Liver (tissue), 9 donors: ENCODE results near the gene DAPK2. TPM values are rescaled to one million over a fixed set of nuclear protein-coding genes. Genes with fewer than 3 reads are reported as not detected.

Experiments
- DNase-seq: peaks from one replicate; pipeline ENCODE4 v3.0.0-alpha.2; 2017; ENCODE audit warnings: low spot score
- H3K27ac ChIP-seq, 2 donors: one replicate each; pipeline ENCODE4 v1.7.0; 2013; ENCODE audit warnings: inconsistent platforms in 2 of 2, low read length in 2 of 2, control low read depth in 1 of 2, low read depth in 1 of 2, mild to moderate bottlenecking in 1 of 2
- H3K27me3 ChIP-seq, 4 donors: one replicate each; pipeline versions ENCODE4 v1.6.1 to v1.7.0; 2013; ENCODE audit warnings: low read length in 3 of 4, inconsistent platforms in 1 of 4, mild to moderate bottlenecking in 1 of 4, moderate library complexity in 1 of 4; ENCODE audit not compliant: control insufficient read depth in 4 of 4, insufficient read depth in 4 of 4
- H3K36me3 ChIP-seq, 4 donors: one replicate each; pipeline versions ENCODE4 v1.6.1 to v1.7.0; 2013; ENCODE audit warnings: low read length in 3 of 4, mild to moderate bottlenecking in 3 of 4, low read depth in 1 of 4, moderate library complexity in 1 of 4; ENCODE audit not compliant: control insufficient read depth in 4 of 4, insufficient read depth in 3 of 4
- H3K4me1 ChIP-seq, 4 donors: one replicate each; pipeline versions ENCODE4 v1.6.1 to v1.7.0; 2013; ENCODE audit warnings: low read length in 3 of 4, mild to moderate bottlenecking in 3 of 4, moderate library complexity in 1 of 4; ENCODE audit not compliant: control insufficient read depth in 4 of 4, insufficient read depth in 4 of 4
- H3K4me3 ChIP-seq, 3 donors: one replicate each; pipeline versions ENCODE4 v1.6.1 to v1.7.0; 2013; ENCODE audit warnings: low read length in 3 of 3, control low read depth in 1 of 3, low read depth in 1 of 3, mild to moderate bottlenecking in 1 of 3
- H3K9ac ChIP-seq, 2 donors: one replicate each; pipeline ENCODE4 v1.7.0; 2013; ENCODE audit warnings: low read length in 2 of 2, mild to moderate bottlenecking in 2 of 2, moderate library complexity in 2 of 2, control low read depth in 1 of 2, low read depth in 1 of 2
- H3K9me3 ChIP-seq, 4 donors: one replicate each; pipeline versions ENCODE4 v1.6.1 to v1.7.0; 2013; ENCODE audit warnings: low read length in 3 of 4; ENCODE audit not compliant: control insufficient read depth in 4 of 4
- EGR1 ChIP-seq, 2 donors: IDR thresholded peaks; 2 replicates each; pipeline ENCODE4 v1.6.1; 2016 to 2018; ENCODE audit warnings: antibody characterized with exemption in 2 of 2, low read depth in 2 of 2
- FOXA1 ChIP-seq: IDR thresholded peaks from 2 replicates; pipeline ENCODE4 v1.6.1; 2016; ENCODE audit warnings: antibody characterized with exemption
- FOXA2 ChIP-seq: IDR thresholded peaks from 2 replicates; pipeline ENCODE4 v1.6.1; 2016; ENCODE audit warnings: antibody characterized with exemption
- GABPA ChIP-seq, 2 donors: IDR thresholded peaks in 1 of 2; conservative IDR thresholded peaks in 1 of 2; 2 replicates each; pipeline ENCODE4 v1.6.1; 2016; ENCODE audit warnings: antibody characterized with exemption in 2 of 2, mild to moderate bottlenecking in 1 of 2, moderate library complexity in 1 of 2
- HNF4A ChIP-seq, 2 donors: conservative IDR thresholded peaks; 2 replicates each; pipeline ENCODE4 v1.6.1; 2016; ENCODE audit warnings: antibody characterized with exemption in 2 of 2, mild to moderate bottlenecking in 2 of 2
- HNF4G ChIP-seq: IDR thresholded peaks from 2 replicates; pipeline ENCODE4 v1.6.1; 2016; ENCODE audit warnings: antibody characterized with exemption
- JUND ChIP-seq, 2 donors: IDR thresholded peaks; 2 replicates each; pipeline ENCODE4 v1.6.1; 2016; ENCODE audit warnings: antibody characterized with exemption in 2 of 2
- NR2F2 ChIP-seq: IDR thresholded peaks from 2 replicates; pipeline ENCODE4 v1.6.1; 2016; ENCODE audit warnings: antibody characterized with exemption
- RAD21 ChIP-seq, 2 donors: IDR thresholded peaks; 2 replicates each; pipeline ENCODE4 v1.6.1; 2016; ENCODE audit warnings: antibody characterized with exemption in 2 of 2, mild to moderate bottlenecking in 2 of 2
- REST ChIP-seq: IDR thresholded peaks from 2 replicates; pipeline ENCODE4 v1.6.1; 2016; ENCODE audit warnings: antibody characterized with exemption, mild to moderate bottlenecking
- RXRA ChIP-seq, 2 donors: IDR thresholded peaks; 2 replicates each; pipeline ENCODE4 v1.6.1; 2017 to 2018; ENCODE audit warnings: antibody characterized with exemption in 2 of 2, mild to moderate bottlenecking in 1 of 2
- SP1 ChIP-seq: IDR thresholded peaks from 2 replicates; pipeline ENCODE4 v1.6.1; 2018; ENCODE audit warnings: antibody characterized with exemption, mild to moderate bottlenecking
- TAF1 ChIP-seq: conservative IDR thresholded peaks from 2 replicates; pipeline ENCODE4 v1.6.1; 2016; ENCODE audit warnings: antibody characterized with exemption, mild to moderate bottlenecking
- YY1 ChIP-seq: IDR thresholded peaks from 2 replicates; pipeline ENCODE4 v1.6.1; 2016; ENCODE audit warnings: antibody characterized with exemption, mild to moderate bottlenecking
- ZBTB33 ChIP-seq: IDR thresholded peaks from 2 replicates; pipeline ENCODE4 v1.6.1; 2016; ENCODE audit warnings: antibody characterized with exemption
- WGBS: extraction: QIAGEN DNeasy Blood & Tissue Kit; methylation state at CpG from one replicate; pipeline ENCODE4 v1.1.7; 2013; 5-methylcytosine and 5-hydroxymethylcytosine counted together
- polyA plus RNA-seq, 2 donors: library from polyadenylated mRNA; stranded (reverse) in 1 of 2; unstranded in 1 of 2; fragments of 200-250 nt in 1 of 2; fragments of >200 nt in 1 of 2; fragmentation: Nextera tagmentation in 1 of 2; extraction: Ambion mirVana in 1 of 2; gene quantifications; one replicate each; pipeline versions ENCODE4 v1.2.1 to v1.2.3, GENCODE V29; 2013 to 2015
- total RNA-seq, 2 donors: library from RNA; depleted of rRNA; stranded (reverse); fragments of >200 nt; gene quantifications; one replicate each; pipeline ENCODE4 v1.2.3, GENCODE V29; 2014
- TF ChIP-seq, protein P1 (sequence below): IDR thresholded peaks from 2 replicates; pipeline ENCODE4 v1.6.1; 2016; ENCODE audit warnings: antibody characterized with exemption
- TF ChIP-seq, protein P2 (sequence below): fragments of 150-350 bp; IDR thresholded peaks from 2 replicates; pipeline ENCODE4 v1.5.1; 2017; ENCODE audit warnings: improper control_type of control experiment, low read depth, low read length; ENCODE audit not compliant: missing input control
- donor health status: healthy.
- donor health status: healthy.
- donor health status: healthy.
- donor health status: healthy.
- donor health status: healthy.

The DAPK2 gene
- total and polyA plus RNA-seq, 4 donors = 1.0 to 3.6 (median 1.1) TPM

DNA sequence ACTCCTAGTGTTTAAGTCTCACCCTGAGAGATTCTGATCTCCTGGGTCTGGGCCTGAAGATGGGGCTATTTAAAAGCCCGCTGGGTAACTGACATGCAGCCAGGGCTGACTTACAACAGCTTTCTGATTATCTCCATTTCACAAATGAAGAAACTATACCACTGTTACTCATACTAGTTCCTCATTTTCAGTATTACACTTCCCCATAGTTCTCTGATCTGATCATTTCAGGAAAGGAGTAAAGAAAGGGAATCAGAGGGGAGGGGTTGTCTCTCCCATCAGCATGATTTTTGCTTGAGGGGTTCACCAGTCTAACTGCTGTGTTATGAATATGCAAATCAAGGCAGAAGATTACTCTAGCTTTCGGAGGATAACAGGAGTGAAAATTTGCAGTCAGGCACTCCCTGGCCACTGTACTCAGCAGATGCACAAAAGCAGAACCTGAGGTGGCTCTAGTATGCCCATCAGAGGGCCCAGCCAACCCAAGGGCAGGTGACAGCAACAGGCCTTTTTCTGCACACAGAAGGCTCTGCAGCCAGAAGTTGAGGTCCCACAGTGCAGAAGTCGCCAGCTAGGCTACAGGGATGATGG is 59.4 kb downstream of the DAPK2 start (continued):
- TF ChIP-seq REST (no peak), RAD21 (IDR thresholded peaks at IDR 0.05) (no peak), NR2F2 (no peak), FOXA1 (no peak), JUND (IDR thresholded peaks at IDR 0.05) (no peak), RXRA (IDR thresholded peaks at IDR 0.05) (no peak), SP1 (no peak), TAF1 (no peak), FOXA2 (no peak), YY1 (no peak), HNF4G (no peak), EGR1 (IDR thresholded peaks at IDR 0.05; ENCODE audit: low read depth in 2 of 2) (no peak)
- TF ChIP-seq, protein P1, sequence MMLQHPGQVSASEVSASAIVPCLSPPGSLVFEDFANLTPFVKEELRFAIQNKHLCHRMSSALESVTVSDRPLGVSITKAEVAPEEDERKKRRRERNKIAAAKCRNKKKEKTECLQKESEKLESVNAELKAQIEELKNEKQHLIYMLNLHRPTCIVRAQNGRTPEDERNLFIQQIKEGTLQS = no peak

- H3K4me1 ChIP-seq = peaks cover 0 to 6% (median 2%) of the 10 kb centered on the region in 4 donors
- WGBS = 91% methylated on average over 6 of the region's 6 CpGs
Observed at GRCh38 chr15:63986185-63986680, 60.1 kb downstream of the DAPK2 start.

GRCh38 chr15:63985221-63986184 is 60.8 kb downstream of the DAPK2 start:
- Histone ChIP-seq H3K27ac (peak overlapping the region; percentile 31 to 38), H3K27me3 (no peaks in the 10 kb centered on the region), H3K4me1 (no peaks in the 10 kb centered on the region), H3K9me3 (no peaks in the 10 kb centered on the region), H3K4me3 (no peak overlapping the region), H3K36me3 (no peaks in the 10 kb centered on the region), H3K9ac (no peak overlapping the region)
- 80% methylated on average over 17 of the region's 17 CpGs for WGBS
- no peak for DNase-seq
- TF ChIP-seq NR2F2 (no peak), GABPA (IDR thresholded peaks at IDR 0.05 in 1 of 2, conservative IDR thresholded peaks at IDR 0.05 in 1 of 2) (no peak), TAF1 (no peak), HNF4A (conservative IDR thresholded peaks at IDR 0.05) (peak in 1 of 2 donors; percentile 17), ZBTB33 (no peak), SP1 (no peak), FOXA2 (no peak), JUND (IDR thresholded peaks at IDR 0.05) (no peak), RXRA (IDR thresholded peaks at IDR 0.05) (peak in 1 of 2 donors; percentile 42)
- TF ChIP-seq, protein P2, sequence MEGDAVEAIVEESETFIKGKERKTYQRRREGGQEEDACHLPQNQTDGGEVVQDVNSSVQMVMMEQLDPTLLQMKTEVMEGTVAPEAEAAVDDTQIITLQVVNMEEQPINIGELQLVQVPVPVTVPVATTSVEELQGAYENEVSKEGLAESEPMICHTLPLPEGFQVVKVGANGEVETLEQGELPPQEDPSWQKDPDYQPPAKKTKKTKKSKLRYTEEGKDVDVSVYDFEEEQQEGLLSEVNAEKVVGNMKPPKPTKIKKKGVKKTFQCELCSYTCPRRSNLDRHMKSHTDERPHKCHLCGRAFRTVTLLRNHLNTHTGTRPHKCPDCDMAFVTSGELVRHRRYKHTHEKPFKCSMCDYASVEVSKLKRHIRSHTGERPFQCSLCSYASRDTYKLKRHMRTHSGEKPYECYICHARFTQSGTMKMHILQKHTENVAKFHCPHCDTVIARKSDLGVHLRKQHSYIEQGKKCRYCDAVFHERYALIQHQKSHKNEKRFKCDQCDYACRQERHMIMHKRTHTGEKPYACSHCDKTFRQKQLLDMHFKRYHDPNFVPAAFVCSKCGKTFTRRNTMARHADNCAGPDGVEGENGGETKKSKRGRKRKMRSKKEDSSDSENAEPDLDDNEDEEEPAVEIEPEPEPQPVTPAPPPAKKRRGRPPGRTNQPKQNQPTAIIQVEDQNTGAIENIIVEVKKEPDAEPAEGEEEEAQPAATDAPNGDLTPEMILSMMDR = no peak
- TF ChIP-seq, protein P1 = no peak

More at GRCh38 chr15:63986185-63986680, 60.1 kb downstream of the DAPK2 start:
- Histone ChIP-seq H3K36me3 (no peaks in the 10 kb centered on the region), H3K9ac (no peak overlapping the region), H3K27ac (peak overlapping the region; percentile 19 to 38), H3K4me3 (no peak overlapping the region), H3K9me3 (no peaks in the 10 kb centered on the region), H3K27me3 (no peaks in the 10 kb centered on the region)
- no peak for TF ChIP-seq SP1
- TF ChIP-seq NR2F2 = no peak
- TF ChIP-seq HNF4A (conservative IDR thresholded peaks at IDR 0.05) = no peak
- no peak for TF ChIP-seq RXRA (IDR thresholded peaks at IDR 0.05)
- TF ChIP-seq FOXA2 = no peak
- no peak for TF ChIP-seq GABPA (IDR thresholded peaks at IDR 0.05 in 1 of 2, conservative IDR thresholded peaks at IDR 0.05 in 1 of 2)
- no peak for DNase-seq
